H1 (cell line): Measurements from ENCODE around the gene RARB. TPM values are rescaled to one million over a fixed set of nuclear protein-coding genes. Genes with fewer than 3 reads are reported as not detected.
A peak's percentile ranks its signal among the peaks of the same experiment; 100 is the strongest.

Source experiments
- CTCF ChIA-PET: fragments of 300-600 bp; sonication (Branson Sonifier 250); formaldehyde crosslinking; loops from one replicate; lab custom pipeline; 2021; ENCODE audit not compliant: partially characterized antibody; lab: Charles Lee
- POLR2A ChIA-PET: fragments of 300-600 bp; sonication (Branson Sonifier 250); formaldehyde crosslinking; loops from one replicate; lab custom pipeline; 2021; ENCODE audit warnings: inconsistent platforms; ENCODE audit not compliant: partially characterized antibody; lab: Charles Lee
- DNase-seq, 2 experiments: peaks; one replicate each; pipeline versions ENCODE4 v3.0.0 to v3.0.0-alpha.2; 2010 to 2022; ENCODE audit warnings: low spot score in 2 of 2, low read depth in 1 of 2, mixed read lengths in 1 of 2
- FAIRE-seq: peaks from 2 replicates; lab custom pipeline; 2011; peaks lifted over from hg19 to GRCh38; lab: Jason Lieb, UNC
- H2AFZ ChIP-seq: 2 replicates; pipeline ENCODE4 v1.8.1; 2012; ENCODE audit warnings: low read length, inconsistent platforms
- H2AK5ac ChIP-seq: 2 replicates; pipeline ENCODE4 v1.6.1; 2013; ENCODE audit warnings: low read depth, low read length
- H2BK120ac ChIP-seq: replicated peaks from 2 replicates; pipeline ENCODE3; 2013; ENCODE audit warnings: low read depth, low read length, inconsistent platforms
- H2BK12ac ChIP-seq: 2 replicates; pipeline ENCODE4 v1.6.1; 2013; ENCODE audit warnings: low read depth, low read length
- H2BK15ac ChIP-seq: 2 replicates; pipeline ENCODE4 v1.6.1; 2013; ENCODE audit warnings: low read length
- H2BK20ac ChIP-seq: 2 replicates; pipeline ENCODE4 v1.6.1; 2013; ENCODE audit warnings: low read length
- H2BK5ac ChIP-seq: 2 replicates; pipeline ENCODE4 v1.6.1; 2013; ENCODE audit warnings: low read depth, low read length
- H3K14ac ChIP-seq: 2 replicates; pipeline ENCODE4 v1.6.1; 2013; ENCODE audit warnings: inconsistent platforms; ENCODE audit not compliant: insufficient read length
- H3K18ac ChIP-seq: 2 replicates; pipeline ENCODE4 v1.6.1; 2013; ENCODE audit warnings: low read length; ENCODE audit errors: extremely low read depth
- H3K23ac ChIP-seq: 2 replicates; pipeline ENCODE4 v1.6.1; 2013; ENCODE audit warnings: inconsistent platforms; ENCODE audit not compliant: insufficient read length
- H3K23me2 ChIP-seq: 2 replicates; pipeline ENCODE4 v1.6.1; 2013; ENCODE audit warnings: low read depth, low read length
- H3K27ac ChIP-seq: 2 replicates; pipeline ENCODE4 v1.6.1; 2011; ENCODE audit warnings: low read depth, low read length, inconsistent platforms
- H3K27me3 ChIP-seq, 4 experiments: replicated peaks in 1 of 4; 1 replicate in 1 of 4; 2 replicates in 3 of 4; pipeline versions ENCODE4 v1.6.1 to v1.8.1; 2011 to 2013; ENCODE audit warnings: low read length in 3 of 4, mild to moderate bottlenecking in 3 of 4, inconsistent platforms in 2 of 4, mixed read lengths in 2 of 4, moderate library complexity in 1 of 4; ENCODE audit not compliant: control insufficient read depth in 3 of 4, insufficient read depth in 3 of 4; ENCODE audit errors: extremely low read depth in 1 of 4
- H3K36me3 ChIP-seq, 4 experiments: 2 replicates each; pipeline versions ENCODE4 v1.6.1 to v1.8.1; 2011 to 2013; ENCODE audit warnings: mild to moderate bottlenecking in 4 of 4, low read length in 3 of 4, moderate library complexity in 2 of 4, control low read depth in 1 of 4, inconsistent platforms in 1 of 4; ENCODE audit not compliant: insufficient read depth in 4 of 4, control insufficient read depth in 2 of 4
- H3K4ac ChIP-seq: replicated peaks from 2 replicates; pipeline ENCODE3; 2013; ENCODE audit warnings: low read length, low read depth, mixed read lengths, inconsistent platforms; ENCODE audit not compliant: insufficient read length
- H3K4me1 ChIP-seq, 4 experiments: replicated peaks in 1 of 4; 1 replicate in 1 of 4; 2 replicates in 3 of 4; pipeline versions ENCODE4 v1.6.1 to v1.8.1; 2011 to 2013; ENCODE audit warnings: low read length in 3 of 4, inconsistent platforms in 2 of 4, mixed read lengths in 1 of 4; ENCODE audit not compliant: insufficient read depth in 4 of 4, control insufficient read depth in 3 of 4
- H3K4me2 ChIP-seq, 2 experiments: 2 replicates each; pipeline versions ENCODE4 v1.6.1 to v1.8.1; 2011 to 2013; ENCODE audit warnings: low read depth in 2 of 2, low read length in 2 of 2, control low read depth in 1 of 2, inconsistent platforms in 1 of 2, mild to moderate bottlenecking in 1 of 2; ENCODE audit not compliant: insufficient read depth in 1 of 2
- H3K4me3 ChIP-seq, 4 experiments: fragments of 200-600, 300-600 bp in 1 of 4; sonication (generic), shearing (Covaris generic), sonication (Bioruptor Twin) in 1 of 4; 2 replicates each; pipeline versions ENCODE4 v1.5.1 to v1.8.1; 2011 to 2016; ENCODE audit warnings: low read length in 4 of 4, low read depth in 3 of 4, control low read depth in 2 of 4, inconsistent platforms in 2 of 4, mild to moderate bottlenecking in 2 of 4, mixed read lengths in 1 of 4, moderate library complexity in 1 of 4; ENCODE audit not compliant: insufficient read depth in 2 of 4; ENCODE audit errors: extremely low read depth in 1 of 4
- H3K56ac ChIP-seq: replicated peaks from 2 replicates; pipeline ENCODE3; 2013; ENCODE audit warnings: low read depth, mild to moderate bottlenecking, mixed read lengths, low read length, inconsistent platforms; ENCODE audit not compliant: insufficient read length
- H3K79me1 ChIP-seq: 2 replicates; pipeline ENCODE4 v1.6.1; 2013; ENCODE audit warnings: low read depth, low read length, control low read depth
- H3K79me2 ChIP-seq, 2 experiments: 2 replicates each; pipeline versions ENCODE4 v1.6.1 to v1.8.1; 2012 to 2013; ENCODE audit warnings: low read length in 2 of 2, mild to moderate bottlenecking in 2 of 2, inconsistent platforms in 1 of 2; ENCODE audit not compliant: insufficient read depth in 2 of 2, control insufficient read depth in 1 of 2
- H3K9ac ChIP-seq, 4 experiments: replicated peaks in 1 of 4; 1 replicate in 1 of 4; 2 replicates in 3 of 4; pipeline versions ENCODE4 v1.6.1 to v1.8.1; 2011 to 2013; ENCODE audit warnings: low read depth in 3 of 4, low read length in 3 of 4, control low read depth in 2 of 4, mild to moderate bottlenecking in 2 of 4, moderate library complexity in 2 of 4, inconsistent platforms in 1 of 4; ENCODE audit errors: extremely low read depth in 1 of 4
- H3K9me3 ChIP-seq, 2 experiments: 2 replicates each; pipeline versions ENCODE4 v1.6.1 to v1.8.1; 2012 to 2013; ENCODE audit warnings: mild to moderate bottlenecking in 2 of 2, moderate library complexity in 2 of 2, control low read depth in 1 of 2, inconsistent platforms in 1 of 2, low read depth in 1 of 2, low read length in 1 of 2, mixed read lengths in 1 of 2; ENCODE audit not compliant: insufficient read depth in 2 of 2
- H4K20me1 ChIP-seq, 2 experiments: replicated peaks in 1 of 2; 2 replicates each; pipeline versions ENCODE3 to v1.8.1; 2011 to 2013; ENCODE audit warnings: inconsistent platforms in 2 of 2, low read length in 2 of 2, mild to moderate bottlenecking in 1 of 2; ENCODE audit not compliant: insufficient read depth in 2 of 2, control insufficient read depth in 1 of 2
- H4K5ac ChIP-seq: 2 replicates; pipeline ENCODE4 v1.6.1; 2013; ENCODE audit warnings: low read length, low read depth, mixed read lengths, inconsistent platforms; ENCODE audit not compliant: insufficient read length
- H4K8ac ChIP-seq: 2 replicates; pipeline ENCODE4 v1.8.0; 2013; ENCODE audit warnings: mild to moderate bottlenecking, moderate library complexity, low read length, inconsistent platforms; ENCODE audit not compliant: insufficient read depth; ENCODE audit errors: extremely low read depth
- H4K91ac ChIP-seq: replicated peaks from 2 replicates; pipeline ENCODE3; 2013; ENCODE audit warnings: low read length, mixed read lengths, inconsistent platforms; ENCODE audit not compliant: insufficient read length
- CHD1 ChIP-seq: IDR thresholded peaks from 2 replicates; pipeline ENCODE4 v1.6.1; 2012; ENCODE audit warnings: low read depth, low read length, improper control_type of control experiment
- GTF2F1 ChIP-seq: IDR thresholded peaks from 2 replicates; pipeline ENCODE4 v1.6.1; 2012; ENCODE audit warnings: low read depth, low read length, improper control_type of control experiment, borderline replicate concordance
- KDM4A ChIP-seq: IDR thresholded peaks from one replicate; pipeline ENCODE4 v1.7.1; 2012; ENCODE audit warnings: low read depth, mild to moderate bottlenecking, moderate library complexity, low read length, inconsistent platforms; ENCODE audit not compliant: severe bottlenecking
- PHF8 ChIP-seq: fragments of 200-600 bp; sonication (generic); conservative IDR thresholded peaks from 2 replicates; pipeline ENCODE4 v1.7.1; 2012; ENCODE audit warnings: low read depth, mild to moderate bottlenecking, inconsistent platforms, low read length, moderate library complexity
- RAD21 ChIP-seq, 2 experiments: IDR thresholded peaks in 1 of 2; conservative IDR thresholded peaks in 1 of 2; 2 replicates each; pipeline ENCODE4 v1.6.1; 2011; ENCODE audit warnings: low read depth in 2 of 2, low read length in 2 of 2, improper control_type of control experiment in 1 of 2, inconsistent platforms in 1 of 2, mild to moderate bottlenecking in 1 of 2, moderate library complexity in 1 of 2
- RFX5 ChIP-seq: IDR thresholded peaks from 2 replicates; pipeline ENCODE4 v1.6.1; 2011; ENCODE audit warnings: low read depth, low read length, improper control_type of control experiment, borderline replicate concordance
- SIRT6 ChIP-seq: IDR thresholded peaks from one replicate; pipeline ENCODE4 v1.7.1; 2012; ENCODE audit warnings: low read length, inconsistent platforms
- SIX5 ChIP-seq: IDR thresholded peaks from 2 replicates; pipeline ENCODE4 v1.6.1; 2011; ENCODE audit warnings: mild to moderate bottlenecking, low read depth, low read length
- SRF ChIP-seq: IDR thresholded peaks from 2 replicates; pipeline ENCODE4 v1.6.1; 2011; ENCODE audit warnings: mild to moderate bottlenecking, low read depth, low read length, moderate library complexity
- YY1 ChIP-seq: IDR thresholded peaks from 2 replicates; pipeline ENCODE4 v1.6.1; 2011; ENCODE audit warnings: low read depth, mild to moderate bottlenecking, low read length
- WGBS, 2 experiments: shearing (Covaris generic) in 1 of 2; methylation state at CpG; one replicate each; pipeline versions ENCODE4 v1.1.6 to v1.1.7; 2013 to 2015; ENCODE audit warnings: low lambda C conversion rate in 2 of 2, mixed read lengths in 2 of 2, inconsistent platforms in 1 of 2, low coverage in 1 of 2, missing lambda C conversion rate in 1 of 2; ENCODE audit not compliant: insufficient replicate concordance in 2 of 2, insufficient coverage in 1 of 2, insufficient read length in 1 of 2; ENCODE audit errors: extremely low coverage in 1 of 2, missing lambda C conversion rate in 1 of 2; 5-methylcytosine and 5-hydroxymethylcytosine counted together
- polyA plus RNA-seq, 7 experiments: library from polyadenylated mRNA; depleted of rRNA in 3 of 7; stranded (reverse) in 5 of 7; unstranded in 2 of 7; fragments of >200 nt in 5 of 7; fragments of 200-250 nt in 2 of 7; gene quantifications; 1 replicate in 5 of 7; 2 replicates in 1 of 7; 4 replicates in 1 of 7; pipeline versions ENCODE4 v1.2.1 to v1.2.3, GENCODE V29; 2011 to 2013; ENCODE audit warnings: missing spikeins in 2 of 7, mixed read lengths in 2 of 7
- total RNA-seq: library from RNA; stranded (reverse); fragmentation: NEBNext Ultra II Directional; extraction: Animal tissue kit (Norgen Biotek cat#: 25700); gene quantifications from 2 replicates; pipeline ENCODE4 v1.2.1, GENCODE V29; 2021
- TF ChIP-seq, protein P1 (sequence below), 3 experiments: IDR thresholded peaks; 1 replicate in 2 of 3; 2 replicates in 1 of 3; pipeline versions ENCODE4 v1.5.1 to v1.6.1; 2011; ENCODE audit warnings: low read length in 3 of 3, mild to moderate bottlenecking in 3 of 3, inconsistent platforms in 2 of 3, low read depth in 1 of 3, moderate library complexity in 1 of 3; ENCODE audit not compliant: insufficient read depth in 1 of 3; ENCODE audit errors: control extremely low read depth in 1 of 3

Gene RARB
- total and polyA plus RNA-seq, 2 of the 8 experiments (the other 6 are each of a cell fraction or from before 2014, with no cell fraction given) = 0.15 to 0.22 TPM

DNA sequence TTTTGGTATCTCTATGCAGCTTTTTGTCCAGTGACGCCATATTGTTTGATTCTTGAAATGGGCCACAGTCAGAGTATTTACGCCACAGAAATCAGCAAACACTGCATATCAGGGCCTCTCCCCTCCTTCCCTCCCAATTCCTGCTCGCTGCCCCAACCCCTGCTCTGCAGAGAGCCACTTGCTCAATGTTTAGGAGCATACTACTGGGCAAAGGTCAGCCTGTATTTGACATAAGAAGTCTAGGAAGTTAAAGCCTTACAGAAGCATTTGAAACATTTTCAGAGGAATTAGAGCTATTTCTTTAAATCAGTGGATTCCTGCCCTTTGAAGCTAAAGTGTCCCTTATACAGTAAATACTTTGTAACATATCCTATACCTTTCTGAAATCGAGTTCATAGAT, 17.4 kb upstream of the RARB start:
- no peak overlapping the region for H3K14ac ChIP-seq
- H3K4me1 ChIP-seq = no peaks in the 10 kb centered on the region
- H3K4ac ChIP-seq = no peak overlapping the region
- H3K79me2 ChIP-seq = no peaks in the 10 kb centered on the region
- H3K4me2 ChIP-seq = no peak overlapping the region
- H4K20me1 ChIP-seq = no peaks in the 10 kb centered on the region
- no peak overlapping the region for H4K5ac ChIP-seq
- H3K23ac ChIP-seq = peak overlapping the region; percentile 9
- H3K23me2 ChIP-seq = no peaks in the 10 kb centered on the region
- H2BK120ac ChIP-seq = no peak overlapping the region
- no peak overlapping the region for H2BK15ac ChIP-seq
- H3K9me3 ChIP-seq = no peaks in the 10 kb centered on the region; a peak in 1 of 4 replicates
- H3K56ac ChIP-seq = no peak overlapping the region
- H3K18ac ChIP-seq = no peak overlapping the region
- H2BK12ac ChIP-seq = no peak overlapping the region
- FAIRE-seq (no peak), DNase-seq (no peak)
- H3K79me1 ChIP-seq = no peaks in the 10 kb centered on the region
- H2AFZ ChIP-seq = no peak overlapping the region
- no peak overlapping the region for H3K9ac ChIP-seq
- H3K36me3 ChIP-seq = no peaks in the 10 kb centered on the region
- no peak overlapping the region for H2AK5ac ChIP-seq
- no peak overlapping the region for H2BK5ac ChIP-seq
- H2BK20ac ChIP-seq = no peak overlapping the region
- WGBS, 2 experiments = 97% methylated on average over 4 of the region's 4 CpGs; no CpG with 5 or more reads in 1 of the 2 experiments
- H4K8ac ChIP-seq = no peak overlapping the region
- H3K4me3 ChIP-seq = no peak overlapping the region
- H4K91ac ChIP-seq = no peak overlapping the region
- ChIA-PET POLR2A (no interaction called here), CTCF (interaction anchor here (1.7 kb wide), 1 partner anchor 33 kb away, joined by 3 read pairs; no protein-coding TSS in a partner anchor)
- no peak overlapping the region for H3K27ac ChIP-seq
- no peaks in the 10 kb centered on the region for H3K27me3 ChIP-seq
- TF ChIP-seq KDM4A = no peak
- no peak for TF ChIP-seq PHF8
- TF ChIP-seq SIRT6 = no peak
- TF ChIP-seq SRF = no peak
- TF ChIP-seq, protein P1, sequence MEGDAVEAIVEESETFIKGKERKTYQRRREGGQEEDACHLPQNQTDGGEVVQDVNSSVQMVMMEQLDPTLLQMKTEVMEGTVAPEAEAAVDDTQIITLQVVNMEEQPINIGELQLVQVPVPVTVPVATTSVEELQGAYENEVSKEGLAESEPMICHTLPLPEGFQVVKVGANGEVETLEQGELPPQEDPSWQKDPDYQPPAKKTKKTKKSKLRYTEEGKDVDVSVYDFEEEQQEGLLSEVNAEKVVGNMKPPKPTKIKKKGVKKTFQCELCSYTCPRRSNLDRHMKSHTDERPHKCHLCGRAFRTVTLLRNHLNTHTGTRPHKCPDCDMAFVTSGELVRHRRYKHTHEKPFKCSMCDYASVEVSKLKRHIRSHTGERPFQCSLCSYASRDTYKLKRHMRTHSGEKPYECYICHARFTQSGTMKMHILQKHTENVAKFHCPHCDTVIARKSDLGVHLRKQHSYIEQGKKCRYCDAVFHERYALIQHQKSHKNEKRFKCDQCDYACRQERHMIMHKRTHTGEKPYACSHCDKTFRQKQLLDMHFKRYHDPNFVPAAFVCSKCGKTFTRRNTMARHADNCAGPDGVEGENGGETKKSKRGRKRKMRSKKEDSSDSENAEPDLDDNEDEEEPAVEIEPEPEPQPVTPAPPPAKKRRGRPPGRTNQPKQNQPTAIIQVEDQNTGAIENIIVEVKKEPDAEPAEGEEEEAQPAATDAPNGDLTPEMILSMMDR (IDR thresholded peaks at IDR 0.05; ENCODE audit: control extremely low read depth in 1 of 3, insufficient read depth in 1 of 3, low read depth in 1 of 3, low read length in 3 of 3) = no peak
- no peak for TF ChIP-seq GTF2F1
- TF ChIP-seq SIX5 = no peak
- no peak for TF ChIP-seq RAD21 (IDR thresholded peaks at IDR 0.05 in 1 of 2, conservative IDR thresholded peaks at IDR 0.05 in 1 of 2; ENCODE audit: low read depth in 2 of 2, low read length in 2 of 2)
- no peak for TF ChIP-seq YY1
- no peak for TF ChIP-seq RFX5
- no peak for TF ChIP-seq CHD1
